Activated CD8-positive, alpha-beta memory T cell treated with anti-CD3 and anti-CD28 coated beads for 36 hours (primary cell): ENCODE measurements around the gene ARID2. TPM values are rescaled to one million over a fixed set of nuclear protein-coding genes. Genes with fewer than 3 reads are reported as not detected.

Experiments
- CTCF ChIA-PET: fragments of 350-600 bp; sonication (Branson Sonifier 250); formaldehyde crosslinking; loops from one replicate; lab custom pipeline; 2021; ENCODE audit warnings: antibody characterized with exemption; lab: Charles Lee
- POLR2A ChIA-PET: fragments of 350-600 bp; sonication (Branson Sonifier 250); formaldehyde crosslinking; loops from one replicate; lab custom pipeline; 2021; ENCODE audit warnings: antibody characterized with exemption; lab: Charles Lee
- total RNA-seq, 2 experiments: library from RNA; stranded (reverse); gene quantifications; one replicate each; pipeline ENCODE4 v1.2.3, GENCODE V29; 2021

Gene ARID2
- total RNA-seq, 2 experiments from 2014 or later: 22.3 to 23.8 TPM

- ChIA-PET CTCF (interaction anchor here (0.6 kb wide), 1 partner anchor 533 kb away, joined by 3 read pairs; no protein-coding TSS in a partner anchor), POLR2A (interaction anchor here (0.5 to 0.6 kb wide), 2 partner anchors 8 to 23 kb away, joined by 3 to 4 read pairs; no protein-coding TSS in a partner anchor)
These were observed 13.7 kb downstream of the ARID2 start for GRCh38 chr12:45743247-45743646.

- POLR2A ChIA-PET: no interaction called here
- CTCF ChIA-PET: interaction anchor here (0.6 to 1.4 kb wide), 4 partner anchors 11 to 444 kb away, joined by 3 to 4 read pairs (median 3); partner anchors contain the start of gene ARID2
These were observed 16.4 kb downstream of the ARID2 start for GRCh38 chr12:45745861-45746277.

GRCh38 chr12:45756666-45757065 is 27.2 kb downstream of the ARID2 start:
- ChIA-PET CTCF (no interaction called here), POLR2A (no interaction called here)

GRCh38 chr12:45757172-45757571 is 27.7 kb downstream of the ARID2 start:
- CTCF ChIA-PET: no interaction called here
- POLR2A ChIA-PET: interaction anchor here (0.6 kb wide), 1 partner anchor 73 kb away, joined by 6 read pairs; no protein-coding TSS in a partner anchor

- POLR2A ChIA-PET: no interaction called here
- CTCF ChIA-PET: no interaction called here
These were observed 30.8 kb downstream of the ARID2 start for GRCh38 chr12:45760333-45760732.

GRCh38 chr12:45762185-45763110 is 32.9 kb downstream of the ARID2 start:
- CTCF ChIA-PET: interaction anchor here (0.6 kb wide), 1 partner anchor 173 kb away, joined by 3 read pairs; no protein-coding TSS in a partner anchor
- POLR2A ChIA-PET: no interaction called here

GRCh38 chr12:45763381-45763780 is 33.9 kb downstream of the ARID2 start:
- ChIA-PET CTCF (no interaction called here), POLR2A (no interaction called here)

GRCh38 chr12:45768194-45768593 is 38.7 kb downstream of the ARID2 start:
- POLR2A ChIA-PET: no interaction called here
- CTCF ChIA-PET: interaction anchor here (1.2 kb wide), 1 partner anchor 224 kb away, joined by 5 read pairs; no protein-coding TSS in a partner anchor

- ChIA-PET POLR2A (no interaction called here), CTCF (interaction anchor here (0.6 kb wide), 1 partner anchor 1174 kb away, joined by 4 read pairs; no protein-coding TSS in a partner anchor)
These were observed 44.2 kb downstream of the ARID2 start for GRCh38 chr12:45773747-45774146.

GRCh38 chr12:45774508-45775162 is 45.1 kb downstream of the ARID2 start:
- ChIA-PET CTCF (no interaction called here), POLR2A (no interaction called here)

GRCh38 chr12:45775465-45775864 is 46.0 kb downstream of the ARID2 start:
- ChIA-PET CTCF (interaction anchor here (0.5 kb wide), 1 partner anchor 55 kb away, joined by 3 read pairs; no protein-coding TSS in a partner anchor), POLR2A (no interaction called here)

- CTCF ChIA-PET: no interaction called here
- POLR2A ChIA-PET: no interaction called here
These were observed 46.5 kb downstream of the ARID2 start for GRCh38 chr12:45775964-45776363.

GRCh38 chr12:45779936-45780335 is 50.4 kb downstream of the ARID2 start:
- POLR2A ChIA-PET: no interaction called here
- CTCF ChIA-PET: no interaction called here

- POLR2A ChIA-PET: no interaction called here
- CTCF ChIA-PET: interaction anchor here (0.6 kb wide), 1 partner anchor 96 kb away, joined by 3 read pairs; no protein-coding TSS in a partner anchor
These were observed 51.6 kb downstream of the ARID2 start for GRCh38 chr12:45781080-45781479.

GRCh38 chr12:45785315-45785714 is 55.8 kb downstream of the ARID2 start:
- ChIA-PET CTCF (no interaction called here), POLR2A (no interaction called here)

GRCh38 chr12:45789025-45789424 is 59.5 kb downstream of the ARID2 start:
- CTCF ChIA-PET: no interaction called here
- POLR2A ChIA-PET: no interaction called here

- POLR2A ChIA-PET: no interaction called here
- CTCF ChIA-PET: no interaction called here
These were observed 64.9 kb downstream of the ARID2 start for GRCh38 chr12:45794422-45794821.

GRCh38 chr12:45801625-45802024 is 72.1 kb downstream of the ARID2 start:
- CTCF ChIA-PET: no interaction called here

GRCh38 chr12:45803111-45803510 is 73.6 kb downstream of the ARID2 start:
- ChIA-PET POLR2A (no interaction called here), CTCF (no interaction called here)

More at GRCh38 chr12:45801625-45802024, 72.1 kb downstream of the ARID2 start:
- POLR2A ChIA-PET: no interaction called here

- POLR2A ChIA-PET: no interaction called here
- CTCF ChIA-PET: no interaction called here
These were observed 87.1 kb downstream of the ARID2 start for GRCh38 chr12:45816652-45817051.
